Fibroblast of skin of right quadriceps (primary cell): ENCODE measurements around the gene MTHFS.

Experiments
- DNase-seq: peaks from one replicate; pipeline ENCODE4 v3.0.0-alpha.2; 2013

MTHFS gene

GRCh38 chr15:79874242-79874641 lies 22.6 kb downstream of the MTHFS start:
- no peak for DNase-seq

GRCh38 chr15:79872358-79873017 lies 24.3 kb downstream of the MTHFS start:
- peak; percentile 10 for DNase-seq

GRCh38 chr15:79868554-79868953 lies 28.3 kb downstream of the MTHFS start:
- no peak for DNase-seq

- DNase-seq = peak; percentile 39
These were observed 32.9 kb downstream of the MTHFS start for GRCh38 chr15:79863886-79864285.

- DNase-seq = no peak
These were observed 34.6 kb downstream of the MTHFS start for GRCh38 chr15:79862191-79862590.

GRCh38 chr15:79860661-79861060 lies 36.2 kb downstream of the MTHFS start:
- DNase-seq = no peak

- peak; percentile 10 for DNase-seq
These were observed 38.3 kb downstream of the MTHFS start for GRCh38 chr15:79858469-79858868.

- DNase-seq = peak; percentile 83
These were observed 43.1 kb downstream of the MTHFS start for GRCh38 chr15:79853492-79854328.

GRCh38 chr15:79849789-79850188 lies 47.0 kb downstream of the MTHFS start:
- DNase-seq = peak; percentile 48

- DNase-seq = no peak
These were observed 50.3 kb downstream of the MTHFS start for GRCh38 chr15:79846539-79846938.

GRCh38 chr15:79844221-79844620 lies 52.6 kb downstream of the MTHFS start:
- DNase-seq = no peak

GRCh38 chr15:79837846-79838245 lies 59.0 kb downstream of the MTHFS start:
- DNase-seq = no peak

GRCh38 chr15:79834495-79834894 lies 62.3 kb downstream of the MTHFS start:
- DNase-seq = no peak

GRCh38 chr15:79832367-79833120 lies 64.3 kb downstream of the MTHFS start:
- DNase-seq = no peak

- DNase-seq = no peak
These were observed 65.2 kb downstream of the MTHFS start for GRCh38 chr15:79831604-79832003.

- no peak for DNase-seq
These were observed 66.9 kb downstream of the MTHFS start for GRCh38 chr15:79829950-79830349.

GRCh38 chr15:79828447-79828846 lies 68.4 kb downstream of the MTHFS start:
- DNase-seq = no peak

- DNase-seq = no peak
These were observed 70.0 kb downstream of the MTHFS start for GRCh38 chr15:79826800-79827199.

- DNase-seq = no peak
These were observed 72.6 kb downstream of the MTHFS start for GRCh38 chr15:79824136-79824701.

GRCh38 chr15:79820820-79821219 lies 76.0 kb downstream of the MTHFS start:
- DNase-seq = no peak

- no peak for DNase-seq
These were observed 76.6 kb downstream of the MTHFS start for GRCh38 chr15:79820176-79820575.

GRCh38 chr15:79816571-79816970 lies 80.2 kb downstream of the MTHFS start:
- no peak for DNase-seq

- DNase-seq = no peak
These were observed 81.3 kb downstream of the MTHFS start for GRCh38 chr15:79815468-79815867.
